H1 (cell line): Measurements from ENCODE around the gene PRRG3. TPM values are rescaled to one million over a fixed set of nuclear protein-coding genes. Genes with fewer than 3 reads are reported as not detected.

Experiments used
- CTCF ChIA-PET: fragments of 300-600 bp; sonication (Branson Sonifier 250); formaldehyde crosslinking; loops from one replicate; lab custom pipeline; 2021; ENCODE audit not compliant: partially characterized antibody; lab: Charles Lee
- POLR2A ChIA-PET: fragments of 300-600 bp; sonication (Branson Sonifier 250); formaldehyde crosslinking; loops from one replicate; lab custom pipeline; 2021; ENCODE audit warnings: inconsistent platforms; ENCODE audit not compliant: partially characterized antibody; lab: Charles Lee
- DNase-seq, 2 experiments: peaks; one replicate each; pipeline versions ENCODE4 v3.0.0 to v3.0.0-alpha.2; 2010 to 2022; ENCODE audit warnings: low spot score in 2 of 2, low read depth in 1 of 2, mixed read lengths in 1 of 2
- FAIRE-seq: peaks from 2 replicates; lab custom pipeline; 2011; peaks lifted over from hg19 to GRCh38; lab: Jason Lieb, UNC
- H2AFZ ChIP-seq: 2 replicates; pipeline ENCODE4 v1.8.1; 2012; ENCODE audit warnings: low read length, inconsistent platforms
- H2AK5ac ChIP-seq: 2 replicates; pipeline ENCODE4 v1.6.1; 2013; ENCODE audit warnings: low read depth, low read length
- H2BK120ac ChIP-seq: replicated peaks from 2 replicates; pipeline ENCODE3; 2013; ENCODE audit warnings: low read depth, low read length, inconsistent platforms
- H2BK12ac ChIP-seq: 2 replicates; pipeline ENCODE4 v1.6.1; 2013; ENCODE audit warnings: low read depth, low read length
- H2BK15ac ChIP-seq: 2 replicates; pipeline ENCODE4 v1.6.1; 2013; ENCODE audit warnings: low read length
- H2BK20ac ChIP-seq: 2 replicates; pipeline ENCODE4 v1.6.1; 2013; ENCODE audit warnings: low read length
- H2BK5ac ChIP-seq: 2 replicates; pipeline ENCODE4 v1.6.1; 2013; ENCODE audit warnings: low read depth, low read length
- H3K14ac ChIP-seq: 2 replicates; pipeline ENCODE4 v1.6.1; 2013; ENCODE audit warnings: inconsistent platforms; ENCODE audit not compliant: insufficient read length
- H3K18ac ChIP-seq: 2 replicates; pipeline ENCODE4 v1.6.1; 2013; ENCODE audit warnings: low read length; ENCODE audit errors: extremely low read depth
- H3K23ac ChIP-seq: 2 replicates; pipeline ENCODE4 v1.6.1; 2013; ENCODE audit warnings: inconsistent platforms; ENCODE audit not compliant: insufficient read length
- H3K23me2 ChIP-seq: 2 replicates; pipeline ENCODE4 v1.6.1; 2013; ENCODE audit warnings: low read depth, low read length
- H3K27ac ChIP-seq: 2 replicates; pipeline ENCODE4 v1.6.1; 2011; ENCODE audit warnings: low read depth, low read length, inconsistent platforms
- H3K27me3 ChIP-seq, 4 experiments: replicated peaks in 1 of 4; 1 replicate in 1 of 4; 2 replicates in 3 of 4; pipeline versions ENCODE4 v1.6.1 to v1.8.1; 2011 to 2013; ENCODE audit warnings: low read length in 3 of 4, mild to moderate bottlenecking in 3 of 4, inconsistent platforms in 2 of 4, mixed read lengths in 2 of 4, moderate library complexity in 1 of 4; ENCODE audit not compliant: control insufficient read depth in 3 of 4, insufficient read depth in 3 of 4; ENCODE audit errors: extremely low read depth in 1 of 4
- H3K36me3 ChIP-seq, 4 experiments: 2 replicates each; pipeline versions ENCODE4 v1.6.1 to v1.8.1; 2011 to 2013; ENCODE audit warnings: mild to moderate bottlenecking in 4 of 4, low read length in 3 of 4, moderate library complexity in 2 of 4, control low read depth in 1 of 4, inconsistent platforms in 1 of 4; ENCODE audit not compliant: insufficient read depth in 4 of 4, control insufficient read depth in 2 of 4
- H3K4ac ChIP-seq: replicated peaks from 2 replicates; pipeline ENCODE3; 2013; ENCODE audit warnings: low read length, low read depth, mixed read lengths, inconsistent platforms; ENCODE audit not compliant: insufficient read length
- H3K4me1 ChIP-seq, 4 experiments: replicated peaks in 1 of 4; 1 replicate in 1 of 4; 2 replicates in 3 of 4; pipeline versions ENCODE4 v1.6.1 to v1.8.1; 2011 to 2013; ENCODE audit warnings: low read length in 3 of 4, inconsistent platforms in 2 of 4, mixed read lengths in 1 of 4; ENCODE audit not compliant: insufficient read depth in 4 of 4, control insufficient read depth in 3 of 4
- H3K4me2 ChIP-seq, 2 experiments: 2 replicates each; pipeline versions ENCODE4 v1.6.1 to v1.8.1; 2011 to 2013; ENCODE audit warnings: low read depth in 2 of 2, low read length in 2 of 2, control low read depth in 1 of 2, inconsistent platforms in 1 of 2, mild to moderate bottlenecking in 1 of 2; ENCODE audit not compliant: insufficient read depth in 1 of 2
- H3K4me3 ChIP-seq, 4 experiments: fragments of 200-600, 300-600 bp in 1 of 4; sonication (generic), shearing (Covaris generic), sonication (Bioruptor Twin) in 1 of 4; 2 replicates each; pipeline versions ENCODE4 v1.5.1 to v1.8.1; 2011 to 2016; ENCODE audit warnings: low read length in 4 of 4, low read depth in 3 of 4, control low read depth in 2 of 4, inconsistent platforms in 2 of 4, mild to moderate bottlenecking in 2 of 4, mixed read lengths in 1 of 4, moderate library complexity in 1 of 4; ENCODE audit not compliant: insufficient read depth in 2 of 4; ENCODE audit errors: extremely low read depth in 1 of 4
- H3K56ac ChIP-seq: replicated peaks from 2 replicates; pipeline ENCODE3; 2013; ENCODE audit warnings: low read depth, mild to moderate bottlenecking, mixed read lengths, low read length, inconsistent platforms; ENCODE audit not compliant: insufficient read length
- H3K79me1 ChIP-seq: 2 replicates; pipeline ENCODE4 v1.6.1; 2013; ENCODE audit warnings: low read depth, low read length, control low read depth
- H3K79me2 ChIP-seq, 2 experiments: 2 replicates each; pipeline versions ENCODE4 v1.6.1 to v1.8.1; 2012 to 2013; ENCODE audit warnings: low read length in 2 of 2, mild to moderate bottlenecking in 2 of 2, inconsistent platforms in 1 of 2; ENCODE audit not compliant: insufficient read depth in 2 of 2, control insufficient read depth in 1 of 2
- H3K9ac ChIP-seq, 4 experiments: replicated peaks in 1 of 4; 1 replicate in 1 of 4; 2 replicates in 3 of 4; pipeline versions ENCODE4 v1.6.1 to v1.8.1; 2011 to 2013; ENCODE audit warnings: low read depth in 3 of 4, low read length in 3 of 4, control low read depth in 2 of 4, mild to moderate bottlenecking in 2 of 4, moderate library complexity in 2 of 4, inconsistent platforms in 1 of 4; ENCODE audit errors: extremely low read depth in 1 of 4
- H3K9me3 ChIP-seq, 2 experiments: 2 replicates each; pipeline versions ENCODE4 v1.6.1 to v1.8.1; 2012 to 2013; ENCODE audit warnings: mild to moderate bottlenecking in 2 of 2, moderate library complexity in 2 of 2, control low read depth in 1 of 2, inconsistent platforms in 1 of 2, low read depth in 1 of 2, low read length in 1 of 2, mixed read lengths in 1 of 2; ENCODE audit not compliant: insufficient read depth in 2 of 2
- H4K20me1 ChIP-seq, 2 experiments: replicated peaks in 1 of 2; 2 replicates each; pipeline versions ENCODE3 to v1.8.1; 2011 to 2013; ENCODE audit warnings: inconsistent platforms in 2 of 2, low read length in 2 of 2, mild to moderate bottlenecking in 1 of 2; ENCODE audit not compliant: insufficient read depth in 2 of 2, control insufficient read depth in 1 of 2
- H4K5ac ChIP-seq: 2 replicates; pipeline ENCODE4 v1.6.1; 2013; ENCODE audit warnings: low read length, low read depth, mixed read lengths, inconsistent platforms; ENCODE audit not compliant: insufficient read length
- H4K8ac ChIP-seq: 2 replicates; pipeline ENCODE4 v1.8.0; 2013; ENCODE audit warnings: mild to moderate bottlenecking, moderate library complexity, low read length, inconsistent platforms; ENCODE audit not compliant: insufficient read depth; ENCODE audit errors: extremely low read depth
- H4K91ac ChIP-seq: replicated peaks from 2 replicates; pipeline ENCODE3; 2013; ENCODE audit warnings: low read length, mixed read lengths, inconsistent platforms; ENCODE audit not compliant: insufficient read length
- BCL11A ChIP-seq, 2 experiments: IDR thresholded peaks; one replicate each; pipeline ENCODE4 v1.6.1; 2011; ENCODE audit warnings: low read depth in 2 of 2, low read length in 2 of 2, mild to moderate bottlenecking in 2 of 2
- CBX8 ChIP-seq: fragments of 300-800, 300-1000 bp; sonication (generic); IDR thresholded peaks from 2 replicates; pipeline ENCODE4 v1.7.1; 2016; ENCODE audit warnings: low read depth, low read length, borderline replicate concordance
- CREB1 ChIP-seq: IDR thresholded peaks from 2 replicates; pipeline ENCODE4 v1.6.1; 2012; ENCODE audit warnings: inconsistent platforms
- SIN3A ChIP-seq, 2 experiments: IDR thresholded peaks in 1 of 2; conservative IDR thresholded peaks in 1 of 2; 2 replicates each; pipeline ENCODE4 v1.6.1; 2011 to 2012; ENCODE audit warnings: low read length in 2 of 2, improper control_type of control experiment in 1 of 2, low read depth in 1 of 2, mild to moderate bottlenecking in 1 of 2
- SP2 ChIP-seq: IDR thresholded peaks from 2 replicates; pipeline ENCODE4 v1.6.1; 2012; ENCODE audit warnings: mild to moderate bottlenecking, low read length, inconsistent platforms
- SUZ12 ChIP-seq: fragments of 200-600 bp; sonication (generic); IDR thresholded peaks from 2 replicates; pipeline ENCODE4 v1.6.1; 2012; ENCODE audit warnings: mild to moderate bottlenecking, inconsistent platforms, low read length, moderate library complexity, mixed read lengths
- WGBS, 2 experiments: shearing (Covaris generic) in 1 of 2; methylation state at CpG; one replicate each; pipeline versions ENCODE4 v1.1.6 to v1.1.7; 2013 to 2015; ENCODE audit warnings: low lambda C conversion rate in 2 of 2, mixed read lengths in 2 of 2, inconsistent platforms in 1 of 2, low coverage in 1 of 2, missing lambda C conversion rate in 1 of 2; ENCODE audit not compliant: insufficient replicate concordance in 2 of 2, insufficient coverage in 1 of 2, insufficient read length in 1 of 2; ENCODE audit errors: extremely low coverage in 1 of 2, missing lambda C conversion rate in 1 of 2; 5-methylcytosine and 5-hydroxymethylcytosine counted together
- polyA plus RNA-seq, 7 experiments: library from polyadenylated mRNA; depleted of rRNA in 3 of 7; stranded (reverse) in 5 of 7; unstranded in 2 of 7; fragments of >200 nt in 5 of 7; fragments of 200-250 nt in 2 of 7; gene quantifications; 1 replicate in 5 of 7; 2 replicates in 1 of 7; 4 replicates in 1 of 7; pipeline versions ENCODE4 v1.2.1 to v1.2.3, GENCODE V29; 2011 to 2013; ENCODE audit warnings: missing spikeins in 2 of 7, mixed read lengths in 2 of 7
- total RNA-seq: library from RNA; stranded (reverse); fragmentation: NEBNext Ultra II Directional; extraction: Animal tissue kit (Norgen Biotek cat#: 25700); gene quantifications from 2 replicates; pipeline ENCODE4 v1.2.1, GENCODE V29; 2021

The PRRG3 gene
- total and polyA plus RNA-seq, 2 of the 8 experiments (the other 6 are each of a cell fraction or from before 2014, with no cell fraction given): 4.2 to 5.4 TPM

- Histone ChIP-seq H3K4me2 (no peak overlapping the region), H4K8ac (no peak overlapping the region), H3K23me2 (no peaks in the 10 kb centered on the region; the same call in 1 of the 2 replicates), H3K79me2 (no peaks in the 10 kb centered on the region), H3K23ac (no peak overlapping the region), H2BK12ac (no peak overlapping the region), H3K4me3 (no peak overlapping the region), H3K9ac (no peak overlapping the region), H3K9me3 (no peaks in the 10 kb centered on the region), H2AK5ac (no peak overlapping the region), H3K18ac (no peak overlapping the region), H4K20me1 (no peaks in the 10 kb centered on the region), H3K56ac (no peak overlapping the region), H3K27me3 (0 out of 7 replicates have a peak, but pooled peaks cover 0 to 2% (median 0%) of the 10 kb centered on the region in 4 experiments), H3K79me1 (no peaks in the 10 kb centered on the region), H3K4me1 (0 out of 7 replicates have a peak, but pooled peaks cover 0 to 2% (median 0%) of the 10 kb centered on the region in 4 experiments), H3K4ac (no peak overlapping the region), H4K5ac (no peak overlapping the region), H2BK120ac (no peak overlapping the region), H2BK5ac (no peak overlapping the region), H3K27ac (no peak overlapping the region), H2BK20ac (no peak overlapping the region), H3K36me3 (no peaks in the 10 kb centered on the region), H2AFZ (no peak overlapping the region), H2BK15ac (no peak overlapping the region), H4K91ac (no peak overlapping the region), H3K14ac (no peak overlapping the region)
- CTCF ChIA-PET: interaction anchor here (0.6 to 3.5 kb wide), 37 partner anchors 8 to 1065 kb away, joined by 3 to 14 read pairs (median 4); partner anchors contain the start of gene GABRE
- FAIRE-seq (no peak), DNase-seq (no peak)
- POLR2A ChIA-PET: no interaction called here
- WGBS, 2 experiments: 90% methylated on average over 5 of the region's 5 CpGs; no CpG with 5 or more reads in 1 of the 2 experiments
- TF ChIP-seq BCL11A (IDR thresholded peaks at IDR 0.05; ENCODE audit: low read depth in 2 of 2, low read length in 2 of 2) (no peak), SP2 (no peak), CREB1 (no peak), SUZ12 (no peak), SIN3A (conservative IDR thresholded peaks at IDR 0.05 in 1 of 2, IDR thresholded peaks at IDR 0.05 in 1 of 2; ENCODE audit: low read depth in 1 of 2, low read length in 2 of 2) (no peak), CBX8 (no peak)
- TF ChIP-seq, all 59 proteins: peak for 0
Measured at GRCh38 chrX:151752847-151753246, 57.6 kb downstream of the PRRG3 start.
